NCI-H1417 (cell line): ENCODE measurements around the gene LSMEM2.
"Not testable (repeated sequence)": the region's sequence is repeated elsewhere in the genome, so short reads cannot be mapped to it uniquely, and the experiment has no call there.

ENCODE experiments used
- DNase-seq, 3 experiments: peaks; one replicate each; lab custom pipeline; 2025; lab: John Stamatoyannopoulos, UW

Gene LSMEM2

GRCh38 chr3:50298836-50299637 is 20.1 kb downstream of the LSMEM2 start, which contains the start of the genes HYAL3 and NAA80:
Gene HYAL3 (minus strand): TSS chr3:50299405. CDS start chr3:50295602, 3,803 bp downstream.
Gene NAA80 (minus strand): TSS chr3:50299405. CDS start chr3:50297463, 1,942 bp downstream.
- DNase-seq: peak; percentile 93 to 97 (median 93)

GRCh38 chr3:50299638-50299928 is 20.7 kb downstream of the LSMEM2 start:
- no peak for DNase-seq

DNA sequence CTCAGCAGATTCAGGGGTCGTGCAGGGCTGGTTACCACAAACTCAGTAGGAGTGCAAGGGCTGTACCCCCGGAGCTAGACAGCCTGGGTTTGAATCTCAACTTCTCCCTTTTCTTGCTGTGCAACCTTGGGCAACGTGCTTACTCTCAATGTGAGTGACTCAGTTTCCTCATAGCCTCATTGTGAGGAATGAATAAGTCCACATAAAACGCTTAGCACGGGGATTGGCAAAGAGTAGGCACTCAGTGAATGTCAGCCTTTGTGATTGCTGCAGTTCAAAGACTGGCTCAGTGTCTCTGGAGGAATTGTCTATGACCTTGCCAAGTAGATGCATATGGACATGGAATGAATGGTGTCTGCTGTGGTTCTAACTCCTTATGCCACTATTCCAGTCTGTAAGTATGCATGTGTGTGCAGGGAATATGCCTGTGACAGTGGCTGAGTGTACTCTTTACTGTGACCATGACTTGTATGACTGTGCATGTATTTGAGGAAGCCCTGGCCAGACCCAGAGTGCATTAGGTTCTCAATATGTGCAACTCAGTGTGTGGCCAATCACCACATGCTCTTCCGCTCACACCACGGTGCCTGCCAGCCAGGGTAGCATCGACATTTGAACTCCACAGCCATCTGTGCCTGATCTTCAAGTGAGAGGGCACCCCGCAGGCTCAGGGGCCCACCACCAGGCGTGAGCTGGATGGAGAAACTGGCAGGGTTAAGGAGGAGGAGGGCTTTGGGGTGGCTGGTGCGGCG is 21.2 kb downstream of the LSMEM2 start:
- DNase-seq: no peak

GRCh38 chr3:50300681-50301254 is 21.9 kb downstream of the LSMEM2 start:
- DNase-seq: no peak

DNA sequence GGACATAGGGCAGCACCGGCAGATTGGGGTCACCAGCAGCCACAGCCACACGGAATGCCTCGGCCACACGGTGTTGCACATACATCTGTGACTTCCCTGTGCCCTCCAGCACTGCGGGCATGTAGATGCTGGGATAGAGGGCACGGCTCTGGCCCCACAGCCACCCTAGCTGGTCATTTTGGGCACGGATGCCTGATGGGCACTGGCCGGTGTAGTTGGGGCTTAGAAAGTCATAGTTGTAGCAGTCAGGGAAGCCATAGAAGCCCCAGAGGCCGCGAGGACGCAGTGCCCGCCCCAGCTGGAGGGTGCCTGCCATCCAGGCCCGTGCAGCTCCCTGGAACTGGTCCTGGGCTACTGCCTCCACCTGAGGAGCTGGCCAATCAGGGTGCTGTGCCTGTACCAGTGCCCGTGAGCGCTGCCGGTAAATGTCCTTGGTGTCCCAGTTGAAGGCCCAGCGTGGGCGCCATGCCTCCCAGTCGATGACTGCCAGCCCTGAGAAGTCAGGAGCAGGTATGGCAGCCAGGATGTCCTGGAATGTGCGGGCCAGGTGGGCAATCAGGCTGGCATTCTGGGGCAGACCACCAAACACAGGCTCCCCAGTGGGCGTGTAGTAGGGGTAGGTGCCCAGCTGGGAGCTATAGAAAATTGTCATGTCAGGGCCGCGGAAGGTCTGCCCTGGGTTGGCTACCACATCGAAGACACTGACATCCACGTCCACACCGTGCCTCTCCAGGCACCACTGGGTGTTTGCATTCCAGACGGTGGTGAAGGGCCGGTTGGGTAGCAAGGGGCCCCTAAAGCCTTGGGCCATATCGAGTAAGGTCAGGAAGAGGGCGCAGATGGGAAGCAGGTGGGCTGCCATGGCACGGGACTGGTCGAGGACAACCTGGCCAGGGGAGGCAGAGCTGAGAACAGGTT is 23.5 kb downstream of the LSMEM2 start:
- DNase-seq: no peak

- no peak for DNase-seq
Measured at GRCh38 chr3:50303013-50303815, 24.3 kb downstream of the LSMEM2 start, which contains the start of gene HYAL1. Gene HYAL1 (minus strand): TSS chr3:50303574. CDS start chr3:50302956, 618 bp downstream.

- DNase-seq: no peak
Measured at GRCh38 chr3:50304601-50305000, 25.7 kb downstream of the LSMEM2 start.

GRCh38 chr3:50312041-50312440 is 33.2 kb downstream of the LSMEM2 start:
- not testable (repeated sequence) for DNase-seq

GRCh38 chr3:50314342-50314741 is 35.5 kb downstream of the LSMEM2 start:
- DNase-seq: no peak

- DNase-seq: no peak
Measured at GRCh38 chr3:50314816-50315215, 35.9 kb downstream of the LSMEM2 start.

- DNase-seq: peak in 1 of 3 experiments; percentile 37
Measured at GRCh38 chr3:50316657-50317242, 37.9 kb downstream of the LSMEM2 start.

DNA sequence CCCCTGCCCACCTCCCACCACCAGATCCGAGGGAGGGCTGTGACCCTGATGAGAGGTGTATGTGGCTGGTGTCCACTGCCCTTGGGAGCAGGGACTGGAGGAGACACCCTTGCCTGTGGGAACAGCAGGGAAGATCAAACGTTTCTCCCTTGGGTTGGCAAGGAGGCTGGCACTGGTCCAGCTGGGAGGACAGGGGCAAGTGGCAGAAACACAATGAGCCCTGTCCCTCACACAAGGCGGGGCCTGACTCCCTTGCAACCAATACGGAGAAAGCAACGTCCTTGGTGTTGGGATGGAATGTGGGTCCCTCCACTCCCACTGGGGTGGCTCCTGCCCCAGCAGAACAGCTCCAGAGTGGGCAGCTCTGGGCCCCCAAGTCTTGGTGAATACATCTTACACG is 38.4 kb downstream of the LSMEM2 start:
- DNase-seq: no peak

DNA sequence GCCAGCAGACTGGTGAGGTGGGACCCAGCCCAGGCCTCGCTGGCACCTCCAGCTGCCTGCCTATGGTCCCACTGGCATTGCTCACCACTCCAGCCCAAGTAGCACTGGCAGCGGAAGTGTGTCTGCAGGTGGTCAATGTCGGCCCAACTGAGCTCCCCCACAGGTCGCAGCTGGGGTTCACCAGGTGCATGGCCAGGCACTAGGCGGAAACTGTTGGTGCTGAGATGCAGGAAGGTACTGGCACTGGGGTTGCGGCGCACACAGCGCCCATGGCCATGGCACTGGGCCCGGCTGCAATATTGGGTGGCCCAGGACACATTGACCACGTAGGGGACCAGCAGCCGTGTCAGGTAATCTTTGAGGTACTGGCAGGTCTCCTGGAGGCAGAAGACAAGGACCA is 39.3 kb downstream of the LSMEM2 start:
- no peak for DNase-seq

DNA sequence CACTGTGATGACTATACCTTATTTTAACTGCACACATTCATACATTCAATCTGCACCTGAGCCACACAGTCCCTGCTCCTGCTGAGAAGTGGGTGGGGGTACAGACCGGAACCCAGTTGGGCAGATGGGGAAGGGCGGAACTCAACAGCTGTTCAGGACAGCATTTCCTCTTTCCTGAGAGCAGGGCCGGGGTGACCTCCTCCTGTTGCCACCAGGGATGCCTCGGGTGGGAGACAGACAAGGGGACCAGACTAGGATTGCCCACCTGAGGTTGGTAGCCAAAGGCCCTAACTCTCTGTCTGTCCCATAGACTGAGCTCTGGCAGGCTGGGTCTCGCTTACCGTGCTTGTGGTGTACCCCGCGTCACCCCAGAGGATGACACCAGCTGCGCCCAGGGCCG is 39.7 kb downstream of the LSMEM2 start:
- no peak for DNase-seq

GRCh38 chr3:50319181-50319893 is 40.5 kb downstream of the LSMEM2 start:
- no peak for DNase-seq

DNA sequence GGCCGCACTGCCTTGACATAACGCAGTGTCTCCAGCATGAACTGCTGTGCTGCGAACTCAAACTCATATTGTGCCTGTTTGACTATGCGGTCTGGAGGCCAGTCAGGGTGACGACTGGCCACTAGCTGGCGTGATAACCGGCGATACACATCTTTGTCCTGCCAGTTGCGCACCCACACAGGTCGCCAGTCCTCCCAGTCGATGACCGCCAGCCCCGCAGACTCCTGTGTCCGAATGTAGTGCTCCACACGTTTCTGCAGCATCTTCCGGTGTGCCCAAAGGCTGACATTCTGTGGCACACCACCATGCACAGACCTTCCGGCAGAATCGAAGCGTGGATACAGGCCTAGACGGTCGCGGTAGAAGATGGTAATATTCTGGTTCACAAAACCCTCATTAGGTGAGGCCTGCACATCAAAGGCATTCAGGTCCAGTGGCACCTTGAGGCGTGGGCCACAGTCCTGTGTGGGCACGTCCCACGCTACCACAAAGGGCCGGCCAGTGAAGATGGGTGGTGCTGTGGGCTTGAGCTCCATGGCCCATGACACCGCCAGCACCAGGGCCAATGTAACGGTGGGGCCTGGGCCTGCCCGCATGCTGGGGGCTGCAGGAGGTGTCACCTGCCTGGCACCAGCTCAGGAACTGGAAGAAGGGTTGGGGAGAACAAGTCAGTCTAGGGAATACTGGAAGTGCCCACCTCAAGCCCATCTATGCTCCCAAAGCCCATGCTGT is 41.2 kb downstream of the LSMEM2 start:
- no peak for DNase-seq

DNA sequence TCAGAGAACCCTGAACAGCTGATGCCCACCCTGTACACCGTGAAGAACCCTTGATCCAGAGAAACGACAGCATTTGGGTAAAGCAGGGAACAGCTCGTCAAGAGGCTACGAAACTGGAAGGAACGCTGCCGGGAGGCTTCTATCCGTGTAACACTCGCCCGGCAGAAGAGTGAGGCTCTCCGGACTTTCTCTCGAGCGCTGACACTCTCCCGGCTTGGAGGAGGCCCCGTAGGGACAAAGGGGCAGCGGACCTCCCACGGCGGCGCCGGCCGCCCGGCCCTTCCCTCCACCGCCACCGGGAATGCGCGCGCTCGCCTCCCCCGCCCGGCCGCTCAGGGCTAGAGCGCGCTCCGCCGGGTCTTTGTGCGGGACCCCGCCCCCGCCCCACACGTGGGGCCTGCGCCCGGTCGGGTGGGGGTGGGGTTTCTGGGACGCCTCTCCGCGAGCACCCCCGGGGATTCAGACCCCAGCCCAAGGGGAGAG is 42.0 kb downstream of the LSMEM2 start:
- peak; percentile 71 to 84 (median 79) for DNase-seq

- DNase-seq: peak; percentile 82 to 92 (median 91)
Measured at GRCh38 chr3:50321336-50322114, 42.6 kb downstream of the LSMEM2 start.
